Measurements from ENCODE around the gene GREB1. TPM values are rescaled to one million over a fixed set of nuclear protein-coding genes. Genes with fewer than 3 reads are reported as not detected.

Gene GREB1
- total and polyA plus RNA-seq, 2 of the 13 experiments (the other 11 are each of a cell fraction or from before 2014, with no cell fraction given) = 31.3 to 61.2 TPM

DNA sequence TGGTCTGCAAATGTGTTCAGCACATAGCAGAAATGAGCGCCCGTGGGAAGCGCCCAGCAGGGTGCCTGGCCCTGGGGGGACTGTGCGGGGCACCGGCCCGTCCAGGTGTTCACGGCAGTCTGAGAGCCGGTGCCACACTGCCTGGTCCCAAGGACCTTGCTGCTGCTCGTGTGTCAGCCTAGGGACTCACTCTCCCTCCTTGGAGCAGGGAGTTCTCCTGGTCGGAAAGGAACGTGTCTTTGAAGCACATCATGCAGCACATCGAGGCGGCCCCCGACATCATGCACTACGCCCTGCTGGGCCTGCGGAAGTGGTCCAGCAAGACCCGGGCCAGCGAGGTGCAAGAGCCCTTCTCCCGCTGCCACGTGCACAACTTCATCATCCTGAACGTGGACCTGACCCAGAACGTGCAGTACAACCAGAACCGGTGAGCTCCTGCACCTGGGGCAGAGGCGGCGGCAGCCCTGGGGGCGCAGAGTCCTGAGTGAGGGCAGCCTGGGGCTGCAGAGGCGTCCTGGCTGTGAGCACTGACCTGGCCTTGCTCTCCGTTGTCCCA, 100.2 kb downstream of the GREB1 start:
- ATAC-seq = no peak; the same call in 2 of the 3 replicates

DNA sequence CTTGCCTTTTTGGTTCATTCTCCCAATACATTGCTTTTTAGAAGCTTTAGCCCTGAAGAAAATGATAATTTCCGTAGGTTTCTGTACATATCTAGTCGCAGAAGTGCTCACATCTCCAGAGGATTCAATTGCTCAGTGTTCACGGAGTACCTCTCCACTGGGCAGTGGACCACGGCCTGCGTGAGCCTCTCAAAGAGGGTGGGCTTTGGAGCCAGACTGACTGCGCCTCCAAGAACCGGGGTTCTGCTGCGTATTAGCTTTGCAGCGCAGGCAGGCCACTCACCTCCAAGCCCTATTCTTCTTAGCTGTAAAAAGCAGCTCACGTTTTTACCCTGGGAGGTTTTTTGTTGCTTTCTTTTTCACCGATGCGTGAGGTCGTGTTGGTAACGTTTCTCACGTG, 100.7 kb downstream of the GREB1 start:
- in situ Hi-C loops (cut with HindIII; ENCODE audit: extremely low pct_ligation_motif_present, low pct_unique_long_range_greater_than_20kb) (no loop called here), intact Hi-C loops (cut with micrococcal nuclease; ENCODE audit: unreplicated experiment) (no loop called here)
- ATAC-seq (no peak), DNase-seq (ENCODE audit: low spot score) (no peak), FAIRE-seq (no peak)
- H4K20me1 ChIP-seq (ENCODE audit: insufficient read depth, low read length) = no peaks in the 10 kb centered on the region
- no peak overlapping the region for H3K27ac ChIP-seq (ENCODE audit: extremely low read length, insufficient read depth, low read length)
- no peaks in the 10 kb centered on the region for H3K4me1 ChIP-seq (ENCODE audit: insufficient read depth, low read length)
- no peak overlapping the region for H2AFZ ChIP-seq (ENCODE audit: low read length)
- no peaks in the 10 kb centered on the region for H3K9me3 ChIP-seq (ENCODE audit: low read length)
- CTCF ChIA-PET (ENCODE audit: low intra/inter-chr PET ratio, low total read pairs) = no interaction called here
- no peak overlapping the region for H3K4me3 ChIP-seq (replicated peaks in 1 of 3; ENCODE audit: insufficient read depth in 1 of 3, low read depth in 2 of 3, low read length in 3 of 3)
- BruUV-seq (replicated peaks) = no TSS peak
- H3K36me3 ChIP-seq (replicated peaks in 1 of 2; ENCODE audit: control insufficient read depth in 1 of 2, insufficient read depth in 2 of 2, low read length in 2 of 2) = peaks cover 70 to 93% of the 10 kb centered on the region in 2 experiments
- no peaks in the 10 kb centered on the region for H3K27me3 ChIP-seq (ENCODE audit: control insufficient read depth in 1 of 2, insufficient read depth in 2 of 2, low read length in 2 of 2)
- WGBS (ENCODE audit: low lambda C conversion rate) = 98% methylated on average over 15 of the region's 15 CpGs
- H3K9ac ChIP-seq (ENCODE audit: insufficient read depth, low read depth, low read length) = no peak overlapping the region
- TF ChIP-seq MTA3 (CRISPR knock-in tag; IDR thresholded peaks at IDR 0.05) (no peak), ZNF75D (CRISPR knock-in tag; IDR thresholded peaks at IDR 0.05; ENCODE audit: borderline replicate concordance) (no peak), ADNP (CRISPR knock-in tag; IDR thresholded peaks at IDR 0.05) (no peak), ZNF34 (CRISPR knock-in tag; IDR thresholded peaks at IDR 0.05; ENCODE audit: borderline replicate concordance) (no peak), ZNF282 (IDR thresholded peaks at IDR 0.05; ENCODE audit: partially characterized antibody) (no peak), ZMYM4 (CRISPR knock-in tag; IDR thresholded peaks at IDR 0.05) (no peak), ZFP1 (CRISPR knock-in tag; IDR thresholded peaks at IDR 0.05) (no peak), ZNF367 (CRISPR knock-in tag; IDR thresholded peaks at IDR 0.05; ENCODE audit: borderline replicate concordance) (no peak)
- TF ChIP-seq, protein P1, sequence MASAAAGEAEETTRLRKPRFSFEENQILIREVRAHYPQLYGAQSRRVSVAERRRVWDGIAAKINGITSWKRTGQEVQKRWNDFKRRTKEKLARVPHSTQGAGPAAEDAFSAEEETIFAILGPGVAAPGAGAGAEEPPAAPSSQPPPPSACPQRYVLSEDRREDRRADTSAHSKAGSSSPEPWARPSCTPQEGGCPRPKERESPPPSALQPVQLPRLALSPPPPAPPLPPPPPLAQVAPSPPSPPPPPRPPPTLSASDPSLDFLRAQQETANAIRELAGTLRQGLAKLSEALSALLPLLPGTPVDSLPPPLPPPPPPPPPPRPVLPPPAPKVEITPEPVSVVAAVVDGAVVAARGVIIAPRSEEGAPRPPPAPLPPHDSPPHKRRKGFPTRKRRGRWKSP (CRISPR knock-in tag; IDR thresholded peaks at IDR 0.05) = no peak
- no peaks in the 10 kb centered on the region for H3K79me2 ChIP-seq (ENCODE audit: insufficient read depth, low read length)
- no peak overlapping the region for H3K4me2 ChIP-seq (ENCODE audit: low read depth, low read length)
- POLR2A ChIA-PET = no interaction called here

More for the DNA sequence above, 100.2 kb downstream of the GREB1 start:
- Histone ChIP-seq H3K4me2 (ENCODE audit: low read depth, low read length) (no peak overlapping the region), H3K79me2 (ENCODE audit: insufficient read depth, low read length) (no peaks in the 10 kb centered on the region), H4K20me1 (ENCODE audit: insufficient read depth, low read length) (no peaks in the 10 kb centered on the region), H3K4me3 (replicated peaks in 1 of 3; ENCODE audit: insufficient read depth in 1 of 3, low read depth in 2 of 3, low read length in 3 of 3) (no peak overlapping the region), H3K4me1 (ENCODE audit: insufficient read depth, low read length) (no peaks in the 10 kb centered on the region), H2AFZ (ENCODE audit: low read length) (no peak overlapping the region), H3K9ac (ENCODE audit: insufficient read depth, low read depth, low read length) (no peak overlapping the region), H3K36me3 (replicated peaks in 1 of 2; ENCODE audit: control insufficient read depth in 1 of 2, insufficient read depth in 2 of 2, low read length in 2 of 2) (peaks cover 71 to 95% of the 10 kb centered on the region in 2 experiments), H3K9me3 (ENCODE audit: low read length) (no peaks in the 10 kb centered on the region), H3K27me3 (ENCODE audit: control insufficient read depth in 1 of 2, insufficient read depth in 2 of 2, low read length in 2 of 2) (no peaks in the 10 kb centered on the region), H3K27ac (ENCODE audit: extremely low read length, insufficient read depth, low read length) (no peak overlapping the region)
- intact Hi-C loops (cut with micrococcal nuclease; ENCODE audit: unreplicated experiment) (no loop called here), in situ Hi-C loops (cut with HindIII; ENCODE audit: extremely low pct_ligation_motif_present, low pct_unique_long_range_greater_than_20kb) (no loop called here)
- BruUV-seq (replicated peaks) = no TSS peak
- TF ChIP-seq AGO2 (optimal IDR thresholded peaks at IDR 0.05; ENCODE audit: low read depth, low read length) = peak; percentile 85
- TF ChIP-seq RBM22 (optimal IDR thresholded peaks at IDR 0.05; ENCODE audit: low read length) = peak; percentile 81
- TF ChIP-seq HES4 (CRISPR knock-in tag; IDR thresholded peaks at IDR 0.05; ENCODE audit: borderline replicate concordance) = no peak
- WGBS (ENCODE audit: low lambda C conversion rate) = over 99% methylated on average over 23 of the region's 28 CpGs
- FAIRE-seq = no peak
- DNase-seq (ENCODE audit: low spot score) = no peak
- CTCF ChIA-PET (ENCODE audit: low intra/inter-chr PET ratio, low total read pairs) = no interaction called here
- POLR2A ChIA-PET = no interaction called here

Measured in HepG2 (cell line).